Measurements from ENCODE around the gene ZNF76. TPM values are rescaled to one million over a fixed set of nuclear protein-coding genes. Genes with fewer than 3 reads are reported as not detected.

Gene ZNF76
- total and polyA plus RNA-seq, 4 donors: 10.6 to 51.8 (median 36.5) TPM

Other genes starting within 250 kb of the ZNF76 start
- gene TCP11, start 118.4 kb upstream of the ZNF76 start, total RNA-seq: under 1 TPM in 1 of 2 donors, not detected in 1; 0.36 TPM
- not detected for gene TCP11, start 118.4 kb upstream of the ZNF76 start, polyA plus RNA-seq
- gene SCUBE3, start 45.8 kb upstream of the ZNF76 start, total RNA-seq: 10 to 100 TPM; 57.6 to 63.6 TPM
- 10 to 100 TPM in 1 of 2 donors, 1 to 10 TPM in 1; 9.1 to 50.9 TPM for gene SCUBE3, start 45.8 kb upstream of the ZNF76 start, polyA plus RNA-seq
- 10 to 100 TPM in 1 of 2 donors, 1 to 10 TPM in 1; 9.9 to 13.0 TPM for gene DEF6, start 38.1 kb downstream of the ZNF76 start, total RNA-seq
- 1 to 10 TPM; 1.5 to 2.8 TPM for gene DEF6, start 38.1 kb downstream of the ZNF76 start, polyA plus RNA-seq
- gene PPARD, start 82.8 kb downstream of the ZNF76 start, total RNA-seq: 10 to 100 TPM; 24.9 to 27.7 TPM
- 10 to 100 TPM in 1 of 2 donors, 1 to 10 TPM in 1; 5.9 to 16.7 TPM for gene PPARD, start 82.8 kb downstream of the ZNF76 start, polyA plus RNA-seq
- gene FANCE, start 192.6 kb downstream of the ZNF76 start, total RNA-seq: 1 to 10 TPM; 4.7 to 5.5 TPM
- gene FANCE, start 192.6 kb downstream of the ZNF76 start, polyA plus RNA-seq: 1 to 10 TPM; 1.3 to 4.4 TPM
- 100 to 1,000 TPM; 834 to 875 TPM for gene RPL10A, start 208.7 kb downstream of the ZNF76 start, total RNA-seq
- 1,000 to 10,000 TPM; 2,062 to 2,391 TPM for gene RPL10A, start 208.7 kb downstream of the ZNF76 start, polyA plus RNA-seq
- 10 to 100 TPM; 43.5 to 78.0 TPM for gene TEAD3, start 237.3 kb downstream of the ZNF76 start, total RNA-seq
- 10 to 100 TPM; 16.7 to 54.2 TPM for gene TEAD3, start 237.3 kb downstream of the ZNF76 start, polyA plus RNA-seq

Measured in aorta (tissue), 4 donors.